ENCODE measurements around the gene TRPV2.

Gene TRPV2

DNA sequence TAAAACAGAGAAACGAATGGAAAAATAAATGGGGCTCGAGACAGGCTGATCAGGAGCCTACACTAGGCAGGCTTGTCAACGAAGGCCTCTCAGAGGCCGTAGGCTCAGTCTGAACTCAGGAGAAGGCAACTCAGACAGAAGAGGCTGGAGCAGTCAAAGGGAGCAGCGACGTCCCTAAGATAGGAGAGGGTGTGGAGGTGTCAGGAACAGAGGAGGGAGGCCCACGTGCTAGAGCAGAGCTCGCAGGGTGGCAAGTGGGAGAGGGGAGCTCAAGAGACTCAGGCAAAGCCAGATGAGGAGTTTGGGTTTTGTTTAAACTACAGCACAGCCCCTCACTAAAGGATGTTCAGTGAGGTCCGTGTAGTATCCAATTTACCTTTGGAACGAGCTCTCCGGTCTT lies 43.9 kb downstream of the TRPV2 start:
- DNase-seq (ENCODE audit: low read depth, low spot score): no peak

DNA sequence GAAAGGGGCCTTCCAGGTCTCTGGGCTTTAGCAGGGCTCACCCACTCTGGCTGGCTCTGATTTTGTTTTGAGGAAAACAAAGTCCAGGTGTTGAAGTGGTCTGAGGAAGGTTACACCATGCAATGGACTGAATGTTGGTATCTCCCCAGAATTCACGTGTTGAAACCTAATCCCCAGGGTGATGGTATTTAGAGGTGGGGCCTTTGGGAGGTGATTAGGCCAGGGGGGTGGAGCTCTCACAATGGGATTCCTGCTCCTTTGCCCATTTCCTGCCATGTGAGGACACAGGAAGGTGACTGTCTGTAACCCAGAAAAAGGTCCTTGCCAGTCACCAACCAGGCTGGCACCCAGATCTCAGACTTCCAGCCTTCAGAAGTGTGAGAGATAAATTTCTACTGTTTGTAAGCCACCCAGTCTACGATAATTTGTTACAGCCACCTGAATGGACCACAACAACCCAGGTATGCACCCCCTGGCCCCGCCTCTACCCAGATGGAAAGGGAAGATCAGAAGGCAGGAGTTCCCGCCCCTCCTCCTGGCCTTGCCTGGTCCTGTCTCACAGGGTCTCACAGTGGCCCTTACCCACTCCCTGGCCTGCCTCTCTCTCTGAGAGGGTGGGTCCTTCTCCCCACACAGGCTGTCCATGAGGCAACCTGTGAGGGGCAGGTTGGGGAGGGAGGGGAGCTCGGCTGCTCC lies 44.6 kb downstream of the TRPV2 start:
- DNase-seq (ENCODE audit: low read depth, low spot score): no peak

- no peak for DNase-seq (ENCODE audit: low read depth, low spot score)
These were observed 45.6 kb downstream of the TRPV2 start for GRCh38 chr17:16460796-16461605.

DNA sequence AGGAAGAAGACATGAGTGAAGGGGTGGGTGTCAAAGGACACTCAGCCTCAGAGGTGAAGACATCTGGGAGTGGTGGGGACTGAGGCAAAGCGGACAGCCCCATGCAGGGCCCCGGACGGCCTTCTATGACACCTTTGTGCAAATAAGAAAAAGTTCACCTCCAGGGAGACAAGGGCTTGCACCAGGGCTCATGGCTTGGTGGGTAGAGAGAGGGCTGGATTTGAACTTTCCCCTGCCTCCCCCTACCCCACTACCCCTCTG lies 46.2 kb downstream of the TRPV2 start:
- DNase-seq (ENCODE audit: low read depth, low spot score): no peak

DNA sequence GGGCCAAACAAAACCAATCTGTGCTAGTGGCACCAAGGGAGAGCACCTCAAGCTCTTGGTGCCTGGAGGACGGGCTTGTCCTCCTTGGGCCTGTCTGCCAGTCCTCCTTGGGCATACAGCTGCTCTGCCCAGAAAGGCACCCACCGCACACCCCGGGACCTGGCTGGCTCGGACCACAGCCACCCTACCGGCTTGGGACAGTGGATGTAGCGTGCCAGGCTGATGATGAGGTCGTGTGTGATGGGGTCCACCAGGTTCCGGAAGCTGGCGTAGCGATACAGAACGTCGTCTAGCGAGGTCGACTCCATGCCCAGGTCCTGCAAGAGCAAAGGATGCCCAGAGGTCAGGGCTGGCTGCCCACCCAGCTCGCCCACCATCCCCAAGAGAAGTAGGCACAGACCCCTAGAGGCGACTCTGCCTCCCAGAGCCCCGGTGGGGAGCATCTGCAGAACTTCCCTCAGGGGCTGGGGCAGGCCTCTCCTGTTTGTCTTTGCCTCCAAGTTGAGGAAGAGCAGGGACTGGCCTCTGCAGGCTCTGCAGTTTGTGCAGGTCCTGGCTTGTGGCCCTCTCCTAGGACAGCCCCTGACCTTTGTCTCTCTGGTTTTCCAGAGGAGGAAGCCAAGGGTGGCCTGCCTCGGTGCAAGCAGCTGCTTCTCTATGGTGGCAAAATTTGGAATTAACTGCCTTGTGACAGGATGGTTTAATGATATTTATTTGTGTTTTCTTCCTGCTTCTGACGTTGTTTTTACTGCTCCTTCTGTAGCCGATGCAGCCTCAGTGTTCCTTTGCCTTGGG lies 46.9 kb downstream of the TRPV2 start:
- DNase-seq (ENCODE audit: low read depth, low spot score): no peak

GRCh38 chr17:16463358-16464302 lies 48.3 kb downstream of the TRPV2 start:
- no peak for DNase-seq (ENCODE audit: low read depth, low spot score)

DNA sequence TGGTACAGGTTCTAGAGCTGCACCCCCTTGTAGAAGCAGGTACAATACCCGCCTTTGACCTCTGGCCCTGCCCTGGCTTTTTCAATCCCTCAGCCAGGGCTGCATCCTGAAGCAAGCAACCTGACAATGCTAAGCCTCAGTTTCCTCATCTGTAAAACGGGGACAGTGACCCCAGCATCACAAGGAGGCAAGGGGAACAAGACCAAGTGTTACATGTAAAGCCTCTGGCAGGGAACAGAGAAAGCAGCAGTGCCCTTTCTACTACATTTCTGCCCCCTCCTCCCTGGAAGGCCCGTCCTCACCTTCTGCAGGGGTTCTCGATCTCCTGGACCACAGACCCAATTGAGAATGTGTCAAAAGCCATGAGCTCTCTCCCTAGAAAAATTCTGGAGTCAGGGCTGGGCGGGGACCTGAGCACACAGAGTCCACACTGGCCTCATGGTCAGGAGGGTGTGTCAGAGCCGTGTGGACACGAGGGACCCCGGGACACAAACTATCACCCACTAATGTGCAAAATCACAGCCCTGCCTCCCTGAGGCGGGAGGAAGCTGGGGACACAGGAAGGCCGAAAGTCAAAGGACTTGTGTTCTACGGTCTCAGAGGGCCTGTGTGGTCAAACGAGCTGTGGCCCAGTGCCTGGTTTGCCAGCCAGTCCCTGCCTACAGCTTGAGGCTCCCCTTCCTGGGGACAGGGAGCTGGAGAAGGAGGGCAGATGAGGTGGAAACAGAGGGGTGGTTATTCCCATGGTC lies 49.1 kb downstream of the TRPV2 start:
- DNase-seq (ENCODE audit: low read depth, low spot score): no peak

- DNase-seq (ENCODE audit: low read depth, low spot score): no peak
These were observed 49.6 kb downstream of the TRPV2 start for GRCh38 chr17:16465052-16465312.

- no peak for DNase-seq (ENCODE audit: low read depth, low spot score)
These were observed 50.5 kb downstream of the TRPV2 start for GRCh38 chr17:16465861-16466338.

DNA sequence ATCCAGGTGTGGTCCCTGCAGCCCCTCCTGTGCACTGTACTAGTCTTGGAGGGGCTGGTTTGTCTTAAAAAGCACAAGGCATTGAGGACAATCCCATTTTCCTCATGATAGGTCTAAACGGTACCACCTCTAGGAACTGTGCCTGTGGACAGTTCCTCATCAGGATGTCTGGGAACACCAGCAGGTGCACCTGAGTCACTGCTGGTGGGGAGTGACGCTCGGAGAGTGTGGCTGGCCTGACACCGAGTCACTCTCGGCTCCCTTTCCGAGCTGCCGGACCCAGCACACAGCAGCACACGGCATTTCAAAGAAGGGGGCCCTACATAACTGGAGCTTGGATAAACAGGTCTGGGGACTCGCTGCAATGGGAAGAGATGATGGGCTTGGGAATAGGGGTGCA lies 51.0 kb downstream of the TRPV2 start:
- no peak for DNase-seq (ENCODE audit: low read depth, low spot score)

- no peak for DNase-seq (ENCODE audit: low read depth, low spot score)
These were observed 51.7 kb downstream of the TRPV2 start for GRCh38 chr17:16467044-16467443.

GRCh38 chr17:16467886-16468285 lies 52.5 kb downstream of the TRPV2 start:
- no peak for DNase-seq (ENCODE audit: low read depth, low spot score)

- DNase-seq (ENCODE audit: low read depth, low spot score): no peak
These were observed 53.1 kb downstream of the TRPV2 start for GRCh38 chr17:16468428-16468992.

GRCh38 chr17:16470265-16470664 lies 54.9 kb downstream of the TRPV2 start:
- DNase-seq (ENCODE audit: low read depth, low spot score): no peak

- no peak for DNase-seq (ENCODE audit: low read depth, low spot score)
These were observed 55.9 kb downstream of the TRPV2 start for GRCh38 chr17:16471295-16471694.

DNA sequence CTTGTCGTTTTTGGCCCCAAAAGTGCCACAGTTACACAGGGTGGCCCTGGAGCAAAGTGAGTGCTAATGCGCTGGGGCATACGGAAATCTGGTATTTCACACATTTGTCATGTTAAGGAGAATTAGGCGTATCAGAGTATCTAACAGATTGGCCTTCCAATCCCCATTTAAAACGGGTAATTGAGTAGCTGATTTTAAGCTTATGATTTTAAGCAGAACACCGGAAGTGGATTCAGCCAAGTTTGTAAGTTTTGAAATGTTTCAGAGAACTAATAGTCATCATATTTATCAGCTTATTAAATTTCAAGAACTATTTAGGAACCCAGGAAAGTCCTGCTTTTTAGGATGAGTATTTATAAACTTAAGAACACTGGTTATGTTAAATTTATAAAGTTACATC lies 57.2 kb downstream of the TRPV2 start:
- DNase-seq (ENCODE audit: low read depth, low spot score): no peak

DNA sequence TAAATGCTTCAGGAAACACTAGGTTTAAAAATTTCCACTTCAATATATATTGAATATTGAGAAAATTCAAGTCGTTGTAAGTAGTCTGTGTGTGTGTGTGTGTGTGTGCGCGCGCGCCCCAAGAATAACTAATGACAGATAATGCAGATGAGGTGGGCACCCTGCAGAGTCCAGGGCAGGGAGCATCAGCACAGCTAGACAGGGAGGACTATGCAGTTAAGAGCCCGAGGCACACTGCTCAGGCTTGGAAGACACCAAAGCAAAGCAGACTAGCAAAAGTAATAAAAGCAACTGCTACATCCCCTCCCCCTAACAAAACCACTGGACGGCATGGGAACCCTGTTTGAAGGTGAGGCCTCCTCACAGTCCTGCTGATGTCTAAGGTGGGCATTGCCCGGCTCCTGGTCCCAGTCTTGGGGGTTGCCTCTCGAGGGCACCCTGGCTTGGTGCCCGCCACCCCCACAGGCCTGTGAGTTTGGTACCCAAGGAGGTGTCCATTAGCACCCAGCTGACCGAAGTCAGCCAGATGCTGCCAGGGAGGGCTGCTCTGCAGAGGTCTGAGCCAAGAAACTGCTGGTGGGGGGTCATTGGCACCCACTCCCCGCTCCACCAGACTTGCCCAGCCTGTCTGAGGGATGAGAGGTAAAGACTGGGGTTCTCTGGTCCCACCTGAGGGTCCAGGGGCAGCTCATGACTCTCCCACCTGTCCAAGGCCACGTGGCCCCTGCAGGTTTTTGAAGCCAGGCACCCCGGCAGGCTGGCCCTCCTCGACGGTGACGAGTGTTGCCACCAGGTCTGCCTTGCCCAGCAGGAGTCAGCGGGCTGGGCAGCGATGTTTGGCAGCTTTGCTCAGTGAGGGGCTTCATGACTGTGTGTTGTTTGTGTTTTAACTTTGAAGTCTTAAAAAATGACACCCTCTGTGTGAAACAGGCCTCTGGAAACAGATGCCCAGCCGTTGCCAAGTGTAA lies 58.0 kb downstream of the TRPV2 start:
- no peak for DNase-seq (ENCODE audit: low read depth, low spot score)

- no peak for DNase-seq (ENCODE audit: low read depth, low spot score)
These were observed 58.8 kb downstream of the TRPV2 start for GRCh38 chr17:16474012-16474725.

DNA sequence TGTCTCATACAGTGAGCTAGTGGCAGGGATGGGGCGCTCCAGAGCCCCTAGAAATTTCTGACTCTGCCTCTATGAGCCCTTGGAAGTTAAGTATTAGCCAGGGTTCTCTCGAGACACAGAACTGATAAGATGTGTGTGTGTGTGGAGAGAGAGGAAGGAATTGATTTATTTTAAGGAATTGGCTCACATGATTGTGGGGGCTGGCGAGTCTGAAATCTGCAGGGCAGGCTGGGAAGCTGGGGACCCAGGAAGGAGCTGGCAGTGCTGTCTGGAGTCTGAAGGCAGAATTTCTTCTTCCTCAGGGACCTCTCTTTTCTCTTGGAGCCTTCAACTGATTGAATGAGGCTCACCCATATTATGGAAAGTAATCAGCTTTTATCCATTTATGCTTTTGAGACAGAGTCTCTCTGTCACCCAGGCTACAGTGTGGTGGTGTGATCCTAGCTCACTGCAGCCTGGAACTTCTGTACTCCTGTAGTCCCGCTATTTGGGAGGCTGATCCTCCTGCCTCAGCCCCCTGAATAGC lies 59.9 kb downstream of the TRPV2 start:
- no peak for DNase-seq (ENCODE audit: low read depth, low spot score)
